HUES48 (cell line): ENCODE data around the gene MYBPC3.

Source experiments
- H3K27ac ChIP-seq: one replicate; pipeline ENCODE4 v1.7.0; 2013; ENCODE audit warnings: low read depth, low read length, inconsistent platforms
- H3K27me3 ChIP-seq: 2 replicates; pipeline ENCODE4 v1.6.1; 2013; ENCODE audit warnings: mild to moderate bottlenecking, low read length; ENCODE audit not compliant: control insufficient read depth, insufficient read depth
- H3K36me3 ChIP-seq: 2 replicates; pipeline ENCODE4 v1.6.1; 2013; ENCODE audit warnings: low read length; ENCODE audit not compliant: control insufficient read depth, insufficient read depth
- H3K4me1 ChIP-seq: 2 replicates; pipeline ENCODE4 v1.6.1; 2013; ENCODE audit warnings: mild to moderate bottlenecking, low read length; ENCODE audit not compliant: control insufficient read depth, insufficient read depth
- H3K4me3 ChIP-seq: 2 replicates; pipeline ENCODE4 v1.5.1; 2013; ENCODE audit warnings: mild to moderate bottlenecking, low read depth, low read length
- H3K9ac ChIP-seq: 2 replicates; pipeline ENCODE4 v1.6.1; 2013; ENCODE audit warnings: mild to moderate bottlenecking, low read depth, low read length, moderate library complexity
- H3K9me3 ChIP-seq: 2 replicates; pipeline ENCODE4 v1.6.1; 2013; ENCODE audit warnings: low read length; ENCODE audit not compliant: control insufficient read depth, insufficient read depth

The MYBPC3 gene

DNA sequence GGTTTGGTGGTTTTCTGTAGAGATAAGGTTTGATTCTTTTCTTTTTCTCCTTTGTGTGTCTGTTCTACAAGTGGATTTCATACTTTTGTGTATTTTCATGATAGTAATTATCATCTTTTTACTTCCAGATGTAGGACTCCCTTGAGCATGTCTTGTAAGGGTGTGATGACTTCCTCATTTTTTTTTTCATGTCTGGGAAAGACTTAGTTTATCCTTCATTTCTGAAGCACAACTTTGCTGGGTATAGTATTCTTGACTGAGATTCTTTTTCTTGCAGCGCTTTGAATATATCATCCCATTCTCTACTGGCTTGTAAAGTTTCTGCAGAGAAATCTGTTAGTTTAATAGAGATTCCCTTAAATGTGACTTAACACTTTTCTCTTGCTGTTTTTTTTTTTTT is 49.6 kb downstream of the MYBPC3 start:
- Histone ChIP-seq H3K9ac (no peak overlapping the region), H3K27me3 (no peaks in the 10 kb centered on the region), H3K4me1 (no peaks in the 10 kb centered on the region), H3K4me3 (no peak overlapping the region), H3K9me3 (no peaks in the 10 kb centered on the region), H3K27ac (no peak overlapping the region), H3K36me3 (peaks cover 62% of the 10 kb centered on the region)

GRCh38 chr11:47299078-47299477 is 53.4 kb downstream of the MYBPC3 start:
- Histone ChIP-seq H3K9ac (no peak overlapping the region), H3K36me3 (peaks cover 60% of the 10 kb centered on the region), H3K9me3 (no peaks in the 10 kb centered on the region), H3K4me3 (no peak overlapping the region), H3K27me3 (no peaks in the 10 kb centered on the region), H3K27ac (no peak overlapping the region), H3K4me1 (no peaks in the 10 kb centered on the region)

- H3K27ac ChIP-seq: no peak overlapping the region
- no peaks in the 10 kb centered on the region for H3K9me3 ChIP-seq
- no peaks in the 10 kb centered on the region for H3K27me3 ChIP-seq
- H3K9ac ChIP-seq: no peak overlapping the region
- no peak overlapping the region for H3K4me3 ChIP-seq
- no peaks in the 10 kb centered on the region for H3K4me1 ChIP-seq
- H3K36me3 ChIP-seq: peaks cover 72% of the 10 kb centered on the region
These were observed 56.5 kb downstream of the MYBPC3 start for GRCh38 chr11:47296045-47296444.

DNA sequence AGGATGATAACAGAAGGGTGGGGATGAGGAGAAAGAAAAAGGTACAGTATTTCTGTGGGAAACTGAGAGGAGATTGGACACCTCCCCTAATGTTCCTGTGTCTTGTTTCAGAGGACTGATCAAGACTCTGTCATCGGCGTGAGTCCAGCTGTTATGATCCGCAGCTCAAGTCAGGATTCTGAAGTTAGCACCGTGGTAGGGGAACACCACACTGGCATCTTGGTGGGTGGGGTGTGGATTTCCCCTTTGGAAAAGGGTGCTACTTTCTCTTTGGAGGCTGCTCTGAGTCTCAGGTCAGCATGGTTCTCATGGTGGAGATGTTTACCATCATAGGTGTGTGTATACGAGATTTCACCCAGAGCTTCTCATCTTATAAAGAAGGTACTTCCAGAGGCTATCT is 57.1 kb downstream of the MYBPC3 start:
- no peak overlapping the region for H3K9ac ChIP-seq
- no peaks in the 10 kb centered on the region for H3K27me3 ChIP-seq
- H3K36me3 ChIP-seq: peaks cover 78% of the 10 kb centered on the region
- H3K4me3 ChIP-seq: no peak overlapping the region
- no peak overlapping the region for H3K27ac ChIP-seq
- H3K4me1 ChIP-seq: no peaks in the 10 kb centered on the region
- no peaks in the 10 kb centered on the region for H3K9me3 ChIP-seq

DNA sequence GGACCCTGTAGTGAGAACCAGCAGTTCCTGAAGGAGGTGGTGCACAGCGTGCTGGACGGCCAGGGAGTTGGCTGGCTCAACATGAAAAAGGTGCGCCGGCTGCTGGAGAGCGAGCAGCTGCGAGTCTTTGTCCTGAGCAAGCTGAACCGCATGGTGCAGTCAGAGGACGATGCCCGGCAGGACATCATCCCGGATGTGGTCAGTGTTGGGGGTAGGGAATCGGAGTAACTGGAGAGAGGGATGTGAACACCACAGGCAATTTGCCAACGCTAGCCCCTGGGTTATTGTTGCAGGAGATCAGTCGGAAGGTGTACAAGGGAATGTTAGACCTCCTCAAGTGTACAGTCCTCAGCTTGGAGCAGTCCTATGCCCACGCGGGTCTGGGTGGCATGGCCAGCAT is 62.6 kb downstream of the MYBPC3 start:
- H3K36me3 ChIP-seq: peaks cover 90% of the 10 kb centered on the region

DNA sequence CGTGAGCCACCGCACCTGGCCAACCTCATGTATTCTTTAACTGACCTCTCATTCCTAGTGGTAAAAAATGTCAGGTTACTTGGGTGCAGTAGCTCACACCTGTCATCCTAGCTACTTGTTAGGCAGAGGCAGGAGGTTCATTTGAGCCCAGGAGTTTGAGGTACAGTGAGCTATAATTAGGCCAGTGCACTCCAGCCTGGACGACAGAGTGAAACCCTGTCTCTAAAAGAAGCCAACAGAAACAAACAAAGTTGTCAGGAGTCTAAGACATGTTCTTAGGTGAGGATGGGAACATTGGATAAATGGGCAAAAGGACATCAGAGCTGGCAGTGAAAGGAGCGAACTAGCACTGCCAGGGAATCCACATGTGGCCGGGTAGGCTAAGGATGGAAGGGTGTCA is 64.4 kb downstream of the MYBPC3 start:
- Histone ChIP-seq H3K27ac (no peak overlapping the region), H3K4me1 (no peaks in the 10 kb centered on the region), H3K36me3 (peaks cover 92% of the 10 kb centered on the region), H3K9me3 (no peaks in the 10 kb centered on the region), H3K4me3 (no peak overlapping the region), H3K27me3 (no peaks in the 10 kb centered on the region), H3K9ac (no peak overlapping the region)

More for the DNA sequence above, 62.6 kb downstream of the MYBPC3 start:
- H3K9ac ChIP-seq: no peak overlapping the region
- H3K4me3 ChIP-seq: no peak overlapping the region
- H3K9me3 ChIP-seq: no peaks in the 10 kb centered on the region
- H3K27me3 ChIP-seq: no peaks in the 10 kb centered on the region
- no peaks in the 10 kb centered on the region for H3K4me1 ChIP-seq
- H3K27ac ChIP-seq: no peak overlapping the region

DNA sequence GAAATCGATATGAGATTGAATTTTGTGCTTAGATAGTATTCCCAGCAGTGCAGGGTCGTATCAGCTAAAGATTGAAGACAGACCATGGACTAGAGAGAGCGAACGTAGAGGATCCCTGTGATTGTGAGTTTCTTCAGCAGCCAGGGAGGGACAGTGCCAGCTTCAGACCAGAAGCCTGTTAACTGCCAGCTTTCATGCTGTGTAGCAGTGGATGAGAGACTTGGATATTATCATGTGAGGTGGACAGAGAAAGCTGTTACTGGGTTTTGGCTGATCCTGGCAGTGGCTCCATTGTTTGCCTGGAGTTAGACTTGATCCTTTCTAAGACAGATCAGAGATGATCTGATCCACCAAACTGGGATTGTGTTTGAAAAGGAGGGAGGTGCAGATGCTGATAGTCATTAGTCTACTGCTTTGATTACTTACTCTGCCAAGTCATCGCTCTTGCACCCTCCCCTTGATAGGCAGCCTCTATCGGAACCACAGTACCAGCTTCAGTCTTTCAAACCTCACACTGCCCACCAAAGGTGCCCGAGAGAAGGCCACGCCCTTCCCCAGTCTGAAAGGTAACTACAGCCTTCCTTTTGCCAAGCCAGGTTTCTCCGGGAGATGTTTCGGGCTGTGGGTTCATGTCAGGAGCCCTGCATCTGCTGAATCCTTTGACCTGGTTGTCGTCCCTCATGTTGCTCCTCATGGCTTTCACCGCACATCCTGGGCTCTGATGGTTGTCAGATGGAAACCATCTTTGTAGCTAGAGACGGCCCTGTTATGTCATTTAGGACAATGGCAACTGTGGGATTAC is 66.3 kb downstream of the MYBPC3 start:
- Histone ChIP-seq H3K9me3 (no peaks in the 10 kb centered on the region), H3K27me3 (no peaks in the 10 kb centered on the region), H3K4me3 (no peak overlapping the region), H3K27ac (no peak overlapping the region), H3K9ac (no peak overlapping the region), H3K4me1 (no peaks in the 10 kb centered on the region), H3K36me3 (peaks cover 91% of the 10 kb centered on the region)

- Histone ChIP-seq H3K9ac (no peak overlapping the region), H3K4me1 (no peaks in the 10 kb centered on the region), H3K9me3 (no peaks in the 10 kb centered on the region), H3K4me3 (no peak overlapping the region), H3K36me3 (peaks cover 90% of the 10 kb centered on the region), H3K27me3 (no peaks in the 10 kb centered on the region), H3K27ac (no peak overlapping the region)
These were observed 68.4 kb downstream of the MYBPC3 start for GRCh38 chr11:47284151-47284550.

DNA sequence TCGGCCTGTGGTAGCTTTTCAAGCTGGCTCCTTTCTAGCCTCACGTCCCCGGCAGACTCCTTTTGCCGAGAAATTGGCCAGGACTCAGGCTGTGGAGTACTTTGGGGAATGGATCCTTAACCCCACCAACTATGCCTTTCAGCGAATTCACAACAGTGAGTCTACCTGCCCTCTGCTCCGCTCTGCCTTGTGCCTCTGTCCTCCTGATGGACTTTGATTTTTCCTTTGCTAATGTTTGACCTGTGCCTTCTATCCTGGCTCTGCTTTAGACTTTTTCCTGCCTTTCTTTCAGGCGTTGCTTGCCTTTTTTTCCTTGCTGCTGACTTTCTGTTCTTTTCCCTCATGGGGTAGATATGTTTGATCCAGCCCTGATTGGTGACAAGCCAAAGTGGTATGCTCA is 70.0 kb downstream of the MYBPC3 start:
- no peak overlapping the region for H3K4me3 ChIP-seq
- H3K4me1 ChIP-seq: no peaks in the 10 kb centered on the region
- H3K27me3 ChIP-seq: no peaks in the 10 kb centered on the region
- H3K36me3 ChIP-seq: peaks cover 91% of the 10 kb centered on the region
- no peaks in the 10 kb centered on the region for H3K9me3 ChIP-seq
- H3K9ac ChIP-seq: no peak overlapping the region
- no peak overlapping the region for H3K27ac ChIP-seq
